HUES6 (cell line): ENCODE measurements around the gene TECPR1.

ENCODE experiments used
- H3K27ac ChIP-seq: 2 replicates; pipeline ENCODE4 v1.7.0; 2013; ENCODE audit warnings: low read depth, mild to moderate bottlenecking, low read length, inconsistent platforms
- H3K27me3 ChIP-seq: 2 replicates; pipeline ENCODE4 v1.6.1; 2013; ENCODE audit warnings: low read length; ENCODE audit not compliant: control insufficient read depth, insufficient read depth
- H3K36me3 ChIP-seq: 2 replicates; pipeline ENCODE4 v1.6.1; 2013; ENCODE audit warnings: low read length; ENCODE audit not compliant: control insufficient read depth, insufficient read depth
- H3K4me1 ChIP-seq: 2 replicates; pipeline ENCODE4 v1.6.1; 2013; ENCODE audit warnings: low read length; ENCODE audit not compliant: control insufficient read depth, insufficient read depth
- H3K4me3 ChIP-seq: 2 replicates; pipeline ENCODE4 v1.5.1; 2013; ENCODE audit warnings: low read depth, low read length
- H3K9ac ChIP-seq: one replicate; pipeline ENCODE4 v1.6.1; 2013; ENCODE audit warnings: mild to moderate bottlenecking, low read length
- H3K9me3 ChIP-seq: 2 replicates; pipeline ENCODE4 v1.6.1; 2013; ENCODE audit warnings: low read depth, low read length; ENCODE audit not compliant: control insufficient read depth, insufficient read depth

The TECPR1 gene

GRCh38 chr7:98251601-98252424, at the start of gene TECPR1:
TECPR1 (minus strand) TSS chr7:98252232; CDS start chr7:98246146, 6,086 bp downstream.
- Histone ChIP-seq H3K4me1 (peaks cover 10% of the 10 kb centered on the region), H3K27ac (no peak within 1 kb of the TSS), H3K9ac (peak within 1 kb of the TSS; percentile 61), H3K36me3 (peaks cover 1% of the 10 kb centered on the region; the same call in 1 of the 2 replicates), H3K4me3 (peak within 1 kb of the TSS; percentile 94), H3K9me3 (no peaks in the 10 kb centered on the region), H3K27me3 (no peaks in the 10 kb centered on the region)

DNA sequence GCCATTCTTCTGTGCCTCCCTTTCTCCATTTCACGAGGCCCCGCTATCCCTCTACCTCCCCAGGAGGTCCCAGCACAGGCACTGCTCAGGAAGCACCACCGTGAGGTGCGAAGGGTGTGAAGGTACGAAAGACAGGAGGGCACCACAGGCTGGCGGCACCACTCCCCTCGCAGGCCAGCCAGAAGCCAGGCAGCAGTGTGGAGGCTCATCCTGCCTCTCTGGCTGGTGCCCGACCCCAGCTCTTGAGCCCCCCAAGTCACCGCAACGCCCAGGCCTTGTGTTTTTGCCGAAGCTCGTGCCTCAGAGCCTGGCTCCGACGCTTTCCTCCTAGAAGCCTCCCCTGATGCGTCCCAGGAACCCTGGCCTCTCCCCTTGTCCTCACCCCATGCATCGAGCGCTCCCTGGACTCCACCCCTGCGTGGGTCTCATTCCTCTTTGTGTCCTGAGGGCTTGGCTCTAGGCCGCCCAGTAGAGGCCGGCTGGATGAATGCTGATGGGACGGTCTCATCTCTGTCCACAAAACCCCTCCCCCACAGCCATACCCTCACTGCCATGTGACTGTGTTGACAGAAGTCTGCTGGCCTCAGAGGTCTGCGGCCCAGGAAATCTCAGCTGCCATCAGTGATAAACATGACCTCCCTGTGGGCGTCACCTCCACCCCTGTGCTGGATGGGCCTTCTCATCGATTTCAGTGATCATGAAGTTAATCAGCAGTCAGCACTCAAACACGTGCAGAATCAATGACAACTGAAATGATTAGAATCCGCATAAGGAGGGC, 48.8 kb upstream of the TECPR1 start:
- Histone ChIP-seq H3K4me3 (no peak overlapping the region), H3K9me3 (no peaks in the 10 kb centered on the region), H3K4me1 (peaks cover 25% of the 10 kb centered on the region), H3K9ac (peak overlapping the region; percentile 48), H3K27ac (no peak overlapping the region), H3K27me3 (no peaks in the 10 kb centered on the region), H3K36me3 (peaks cover 30% of the 10 kb centered on the region)

DNA sequence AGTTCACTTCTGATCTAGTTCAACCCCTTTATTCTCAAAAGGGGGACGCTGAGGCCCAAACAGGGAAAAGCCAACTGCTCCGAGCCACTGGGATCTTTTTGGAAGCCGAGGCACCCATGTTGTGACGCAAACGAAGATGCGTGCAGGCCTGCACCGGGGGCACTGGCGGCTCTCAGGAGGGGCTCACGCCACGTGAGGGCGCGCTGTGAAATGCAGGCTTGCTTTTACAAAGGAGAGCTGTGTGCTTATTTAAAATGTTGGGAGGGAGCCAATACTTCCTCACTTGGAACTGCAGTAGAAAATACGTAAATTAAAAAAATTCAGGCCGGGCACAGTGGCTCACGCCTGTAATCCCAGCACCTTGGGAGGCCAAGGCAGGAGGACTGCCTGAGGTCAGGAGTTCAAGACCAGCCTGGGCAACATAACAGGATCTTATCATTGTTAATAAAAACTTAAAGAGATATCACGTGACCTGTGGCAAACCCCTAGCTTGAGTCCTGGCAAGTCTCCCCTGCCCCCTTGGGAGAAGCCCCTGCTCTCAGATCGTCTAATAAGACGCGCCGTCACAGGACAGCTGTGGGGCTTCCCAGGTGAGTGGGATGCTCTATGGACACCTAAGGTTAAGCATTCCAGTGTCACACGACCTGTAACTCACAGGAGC, 45.7 kb upstream of the TECPR1 start:
- no peak overlapping the region for H3K9ac ChIP-seq
- H3K36me3 ChIP-seq, result peaks cover 34% of the 10 kb centered on the region
- H3K27ac ChIP-seq, result no peak overlapping the region

GRCh38 chr7:98296833-98297232, 44.8 kb upstream of the TECPR1 start:
- Histone ChIP-seq H3K27me3 (no peaks in the 10 kb centered on the region), H3K4me3 (no peak overlapping the region), H3K4me1 (peaks cover 25% of the 10 kb centered on the region), H3K9ac (no peak overlapping the region), H3K27ac (no peak overlapping the region), H3K9me3 (no peaks in the 10 kb centered on the region), H3K36me3 (peaks cover 41% of the 10 kb centered on the region)

More for the DNA sequence above, 45.7 kb upstream of the TECPR1 start:
- Histone ChIP-seq H3K4me3 (no peak overlapping the region), H3K4me1 (peaks cover 25% of the 10 kb centered on the region), H3K27me3 (no peaks in the 10 kb centered on the region), H3K9me3 (no peaks in the 10 kb centered on the region)

DNA sequence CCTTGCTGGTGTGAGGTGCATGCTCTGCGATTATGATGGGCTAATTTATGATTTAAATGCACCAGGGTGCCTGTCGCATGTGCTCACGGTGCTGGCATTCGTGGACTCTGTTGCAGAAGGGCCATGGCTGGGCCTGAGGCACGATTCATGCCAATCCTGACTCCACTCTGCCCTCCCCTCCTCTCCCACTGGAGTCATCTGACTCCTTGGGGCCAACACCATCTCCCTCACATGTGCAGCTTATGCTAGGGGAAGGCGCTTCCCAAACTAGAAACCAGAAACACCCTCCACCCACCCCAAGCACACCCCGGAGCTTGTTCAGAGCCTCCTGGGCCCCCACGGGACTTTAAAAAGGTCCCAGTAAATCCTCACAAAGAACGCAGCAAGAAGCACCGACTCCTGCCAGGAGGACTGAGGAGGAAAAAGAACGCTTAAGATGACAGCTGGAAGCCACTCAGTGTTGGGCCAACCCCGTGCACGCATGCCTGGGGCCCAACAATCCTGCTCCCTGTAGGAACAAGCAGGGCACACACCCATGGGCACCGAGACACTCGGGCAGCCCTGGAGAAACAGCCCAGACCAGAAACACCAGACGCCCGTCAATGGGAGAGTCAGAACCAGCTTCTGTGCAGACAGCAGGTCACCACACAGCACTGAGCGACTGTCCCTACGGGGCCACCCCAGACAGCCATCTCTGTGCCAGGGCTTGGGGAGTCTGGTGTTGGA, 43.6 kb upstream of the TECPR1 start:
- peaks cover 19% of the 10 kb centered on the region for H3K4me1 ChIP-seq
- no peaks in the 10 kb centered on the region for H3K27me3 ChIP-seq
- H3K36me3 ChIP-seq, result peaks cover 42% of the 10 kb centered on the region
- no peak overlapping the region for H3K4me3 ChIP-seq
- H3K9me3 ChIP-seq, result no peaks in the 10 kb centered on the region
- no peak overlapping the region for H3K27ac ChIP-seq
- H3K9ac ChIP-seq, result no peak overlapping the region

DNA sequence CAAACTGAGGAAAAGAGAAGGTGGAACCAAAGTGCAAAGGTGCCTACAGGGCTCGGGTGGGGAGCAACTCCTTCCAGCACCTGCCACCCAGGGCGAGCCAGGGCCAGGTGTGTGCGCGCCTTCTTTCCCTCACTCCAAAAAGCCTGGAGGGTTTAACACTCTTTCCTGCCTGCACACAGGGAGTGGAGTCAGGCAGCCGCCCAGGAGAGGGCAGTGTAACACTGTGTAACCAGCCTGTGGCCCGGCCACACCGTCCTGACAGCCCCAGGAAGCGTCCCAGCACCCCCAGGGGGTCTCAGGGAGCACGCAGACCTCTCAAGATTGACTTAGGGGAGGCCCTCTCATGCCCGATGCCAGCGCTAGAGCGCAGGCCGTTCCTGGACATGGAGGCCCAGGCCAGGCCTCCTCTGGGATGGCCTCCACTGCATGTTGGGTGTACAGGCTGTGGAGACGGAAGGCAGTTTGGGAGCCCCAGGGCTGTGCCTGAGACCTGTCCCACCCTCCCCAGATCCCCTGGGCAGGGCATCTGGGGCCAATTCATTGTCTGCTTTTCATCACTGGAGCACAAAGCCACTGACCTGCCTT, 42.9 kb upstream of the TECPR1 start:
- no peak overlapping the region for H3K4me3 ChIP-seq
- no peak overlapping the region for H3K27ac ChIP-seq
- no peaks in the 10 kb centered on the region for H3K27me3 ChIP-seq
- H3K36me3 ChIP-seq, result peaks cover 40% of the 10 kb centered on the region
- no peaks in the 10 kb centered on the region for H3K9me3 ChIP-seq
- no peak overlapping the region for H3K9ac ChIP-seq
- peaks cover 15% of the 10 kb centered on the region for H3K4me1 ChIP-seq

DNA sequence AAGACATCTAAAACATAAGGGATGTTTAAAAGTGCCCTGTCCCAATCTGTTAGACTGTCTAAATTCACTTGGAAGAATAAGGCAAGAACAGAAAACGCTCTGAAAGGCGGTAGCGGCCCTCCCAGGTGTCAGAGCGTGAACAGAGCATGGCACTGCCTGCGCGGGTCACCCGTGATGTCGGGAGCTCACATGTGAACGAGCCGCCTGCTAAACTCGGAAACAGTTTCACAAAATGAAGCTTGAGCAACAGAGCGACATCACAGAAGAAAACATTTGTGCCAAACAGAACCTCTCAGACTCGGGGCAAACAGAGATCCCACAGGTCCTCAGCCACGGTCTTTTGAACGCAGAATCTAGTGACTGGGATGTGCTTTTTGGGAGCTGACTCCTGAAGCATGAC, 42.3 kb upstream of the TECPR1 start:
- H3K4me1 ChIP-seq, result peaks cover 15% of the 10 kb centered on the region
- H3K9ac ChIP-seq, result no peak overlapping the region
- no peak overlapping the region for H3K4me3 ChIP-seq
- H3K27me3 ChIP-seq, result no peaks in the 10 kb centered on the region
- H3K27ac ChIP-seq, result no peak overlapping the region
- H3K36me3 ChIP-seq, result peaks cover 43% of the 10 kb centered on the region
- no peaks in the 10 kb centered on the region for H3K9me3 ChIP-seq

GRCh38 chr7:98293746-98294145, 41.7 kb upstream of the TECPR1 start:
- Histone ChIP-seq H3K9me3 (no peaks in the 10 kb centered on the region), H3K4me3 (no peak overlapping the region), H3K36me3 (peaks cover 43% of the 10 kb centered on the region), H3K27ac (no peak overlapping the region), H3K4me1 (peaks cover 15% of the 10 kb centered on the region), H3K9ac (no peak overlapping the region), H3K27me3 (no peaks in the 10 kb centered on the region)

GRCh38 chr7:98293265-98293664, 41.2 kb upstream of the TECPR1 start:
- Histone ChIP-seq H3K9ac (no peak overlapping the region), H3K4me1 (peaks cover 15% of the 10 kb centered on the region), H3K27me3 (no peaks in the 10 kb centered on the region), H3K4me3 (no peak overlapping the region), H3K27ac (no peak overlapping the region), H3K9me3 (no peaks in the 10 kb centered on the region), H3K36me3 (peaks cover 45% of the 10 kb centered on the region)

DNA sequence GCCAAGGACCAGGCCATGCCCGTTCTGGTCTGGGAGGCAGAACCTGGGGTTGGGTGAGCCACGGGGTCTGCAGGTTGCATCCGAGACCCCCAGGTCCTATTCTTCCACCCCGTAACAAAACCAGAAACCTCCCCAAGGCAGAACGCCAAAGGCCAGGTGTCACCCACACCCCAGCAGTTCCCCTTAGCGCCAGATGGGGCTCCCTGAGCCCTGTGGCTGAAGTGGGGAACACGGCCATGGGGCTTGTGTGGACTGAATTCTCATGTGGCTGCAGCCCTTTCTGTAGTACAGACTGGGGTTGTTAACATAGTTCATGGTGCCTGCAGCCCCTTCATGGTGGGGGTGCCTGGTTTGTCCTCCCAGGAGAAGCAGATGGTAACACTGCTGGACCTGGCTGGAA, 39.7 kb upstream of the TECPR1 start:
- H3K36me3 ChIP-seq, result peaks cover 45% of the 10 kb centered on the region
- H3K4me1 ChIP-seq, result peaks cover 23% of the 10 kb centered on the region
- H3K27ac ChIP-seq, result no peak overlapping the region
- no peak overlapping the region for H3K4me3 ChIP-seq
- H3K9me3 ChIP-seq, result no peaks in the 10 kb centered on the region
- H3K27me3 ChIP-seq, result no peaks in the 10 kb centered on the region
- no peak overlapping the region for H3K9ac ChIP-seq
